Measurements from ENCODE around the gene HOXA5.

HOXA5 gene

GRCh38 chr7:27147199-27148030 is 3.9 kb upstream of the HOXA5 start, which contains the start of gene HOXA6:
Gene HOXA6 (minus strand): TSS chr7:27147774. CDS start chr7:27147749, 25 bp downstream.
- no peak for DNase-seq

GRCh38 chr7:27146491-27147198 is 3.2 kb upstream of the HOXA5 start:
- no peak for DNase-seq

GRCh38 chr7:27145914-27146412 is 2.5 kb upstream of the HOXA5 start:
- no peak for DNase-seq

GRCh38 chr7:27145165-27145913 is 1.9 kb upstream of the HOXA5 start:
- no peak for DNase-seq

- no peak for DNase-seq
Observed at GRCh38 chr7:27144781-27145164, 1.3 kb upstream of the HOXA5 start.

- no peak for DNase-seq
Observed at GRCh38 chr7:27143950-27144780, 684 bp upstream of the HOXA5 start.

- DNase-seq = no peak
Observed at GRCh38 chr7:27142580-27143022, 880 bp downstream of the HOXA5 start.

GRCh38 chr7:27141923-27142579 is 1.4 kb downstream of the HOXA5 start:
- DNase-seq = no peak

- no peak for DNase-seq
Observed at GRCh38 chr7:27141137-27141922, 2.2 kb downstream of the HOXA5 start.

GRCh38 chr7:27140126-27140857 is 3.2 kb downstream of the HOXA5 start:
- DNase-seq = no peak

GRCh38 chr7:27139334-27140125 is 4.0 kb downstream of the HOXA5 start:
- DNase-seq = no peak

- no peak for DNase-seq
Observed at GRCh38 chr7:27138985-27139333, 4.5 kb downstream of the HOXA5 start.

- DNase-seq = no peak
Observed at GRCh38 chr7:27138472-27138871, 5.0 kb downstream of the HOXA5 start.

- DNase-seq = no peak
Observed at GRCh38 chr7:27137640-27138315, 5.7 kb downstream of the HOXA5 start.

GRCh38 chr7:27134392-27134791 is 9.1 kb downstream of the HOXA5 start:
- no peak for DNase-seq

GRCh38 chr7:27133409-27134231 is 9.9 kb downstream of the HOXA5 start:
- DNase-seq = no peak

- no peak for DNase-seq
Observed at GRCh38 chr7:27132978-27133377, 10.5 kb downstream of the HOXA5 start.

GRCh38 chr7:27132214-27132613 is 11.3 kb downstream of the HOXA5 start:
- no peak for DNase-seq

All from DMS79 (cell line).